HL-60 (cell line): ENCODE results near the gene GOLGB1.

Experiments used
- POLR2AphosphoS5 ChIP-seq: IDR thresholded peaks from 2 replicates; pipeline ENCODE4 v1.6.1; 2012; ENCODE audit warnings: low read depth
- REST ChIP-seq: IDR thresholded peaks from 2 replicates; pipeline ENCODE4 v1.6.1; 2012; ENCODE audit warnings: low read depth; ENCODE audit not compliant: insufficient replicate concordance
- SPI1 ChIP-seq: IDR thresholded peaks from 2 replicates; pipeline ENCODE4 v1.6.1; 2012; ENCODE audit warnings: low read depth, mild to moderate bottlenecking, borderline replicate concordance
- TF ChIP-seq, protein P1 (sequence below): IDR thresholded peaks from one replicate; pipeline ENCODE4 v1.5.1; 2011; ENCODE audit warnings: low read length, control low read depth, inconsistent platforms; ENCODE audit not compliant: insufficient read depth

- TF ChIP-seq, protein P1, sequence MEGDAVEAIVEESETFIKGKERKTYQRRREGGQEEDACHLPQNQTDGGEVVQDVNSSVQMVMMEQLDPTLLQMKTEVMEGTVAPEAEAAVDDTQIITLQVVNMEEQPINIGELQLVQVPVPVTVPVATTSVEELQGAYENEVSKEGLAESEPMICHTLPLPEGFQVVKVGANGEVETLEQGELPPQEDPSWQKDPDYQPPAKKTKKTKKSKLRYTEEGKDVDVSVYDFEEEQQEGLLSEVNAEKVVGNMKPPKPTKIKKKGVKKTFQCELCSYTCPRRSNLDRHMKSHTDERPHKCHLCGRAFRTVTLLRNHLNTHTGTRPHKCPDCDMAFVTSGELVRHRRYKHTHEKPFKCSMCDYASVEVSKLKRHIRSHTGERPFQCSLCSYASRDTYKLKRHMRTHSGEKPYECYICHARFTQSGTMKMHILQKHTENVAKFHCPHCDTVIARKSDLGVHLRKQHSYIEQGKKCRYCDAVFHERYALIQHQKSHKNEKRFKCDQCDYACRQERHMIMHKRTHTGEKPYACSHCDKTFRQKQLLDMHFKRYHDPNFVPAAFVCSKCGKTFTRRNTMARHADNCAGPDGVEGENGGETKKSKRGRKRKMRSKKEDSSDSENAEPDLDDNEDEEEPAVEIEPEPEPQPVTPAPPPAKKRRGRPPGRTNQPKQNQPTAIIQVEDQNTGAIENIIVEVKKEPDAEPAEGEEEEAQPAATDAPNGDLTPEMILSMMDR: no peak
- no peak for TF ChIP-seq POLR2AphosphoS5
- TF ChIP-seq REST: no peak
- TF ChIP-seq SPI1: no peak
Measured at GRCh38 chr3:121626495-121626894, 123.0 kb downstream of the GOLGB1 start.
